NCI-H2081 (cell line): ENCODE measurements around the gene CLK1.
"Not testable (repeated sequence)": the region's sequence is repeated elsewhere in the genome, so short reads cannot be mapped to it uniquely, and the experiment has no call there.

Experiments
- DNase-seq, 2 experiments: peaks; one replicate each; lab custom pipeline; 2025; lab: John Stamatoyannopoulos, UW

The CLK1 gene

GRCh38 chr2:200864176-200865034, at the start of gene CLK1:
Gene CLK1 (minus strand): TSS chr2:200864658. CDS start chr2:200861862, 2,796 bp downstream.
- peak; percentile 89 to 95 for DNase-seq

GRCh38 chr2:200913654-200914053, 49.2 kb upstream of the CLK1 start:
- DNase-seq = no peak

- DNase-seq = no peak
Measured at GRCh38 chr2:200909958-200910357, 45.5 kb upstream of the CLK1 start.

- DNase-seq = peak; percentile 11 to 55
Measured at GRCh38 chr2:200905618-200906296, 41.3 kb upstream of the CLK1 start.

GRCh38 chr2:200901459-200902072, 37.1 kb upstream of the CLK1 start:
- peak; percentile 81 to 83 for DNase-seq

DNA sequence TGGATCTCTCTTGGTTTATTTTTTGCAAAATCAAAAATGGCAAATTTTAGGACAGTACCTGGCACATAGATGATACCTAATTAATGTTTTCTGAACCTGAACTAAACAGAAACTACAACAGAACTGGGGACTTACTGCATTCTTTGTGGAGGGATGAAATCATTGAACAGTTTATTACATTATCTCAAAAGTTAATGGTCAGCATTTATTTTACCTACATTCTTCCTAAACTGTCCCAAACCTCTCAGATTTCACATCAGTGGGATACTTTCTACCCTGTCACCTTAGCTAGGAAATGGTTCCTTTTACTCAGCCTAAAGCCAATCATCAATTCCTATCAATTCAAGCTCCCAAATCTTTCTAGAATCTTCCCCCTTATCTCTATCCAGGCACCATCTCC, 35.0 kb upstream of the CLK1 start:
- no peak for DNase-seq

- DNase-seq = peak; percentile 94 to 99
Measured at GRCh38 chr2:200888704-200889625, 24.5 kb upstream of the CLK1 start, which contains the start of the genes NIF3L1 and PPIL3. Gene NIF3L1 (plus strand): TSS chr2:200889371. CDS start chr2:200891944, 2,573 bp downstream. Gene PPIL3 (minus strand): TSS chr2:200889077. CDS start chr2:200887615, 1,462 bp downstream.

- DNase-seq = not testable (repeated sequence)
Measured at GRCh38 chr2:200881715-200882249, 17.3 kb upstream of the CLK1 start.

DNA sequence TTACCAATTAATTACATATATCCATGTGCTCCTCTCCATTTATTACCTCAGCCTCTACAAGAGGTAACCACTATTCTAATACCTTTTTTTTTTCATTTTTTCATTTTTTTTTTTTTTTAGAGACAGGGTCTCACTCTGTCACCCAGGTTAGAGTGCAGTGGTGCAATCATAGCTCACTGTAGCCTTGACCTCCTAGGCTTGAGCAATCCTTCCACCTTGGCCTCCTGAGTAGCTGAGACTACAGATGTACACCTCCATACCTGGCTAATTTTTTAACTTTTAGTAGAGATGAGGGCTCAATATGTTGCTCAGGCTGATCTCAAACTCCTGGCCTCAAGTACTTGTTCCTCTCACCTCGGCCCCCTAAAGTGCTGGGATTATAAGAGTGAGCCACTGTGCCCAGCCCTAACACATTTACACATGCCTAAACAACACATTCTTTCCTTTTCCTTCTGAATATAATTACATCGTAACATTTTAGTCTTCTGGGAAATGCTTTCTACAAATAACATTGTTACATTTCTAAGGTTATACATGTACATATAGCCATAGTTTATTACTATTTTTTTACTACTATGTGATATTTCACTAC, 13.9 kb upstream of the CLK1 start:
- no peak for DNase-seq

- DNase-seq = no peak
Measured at GRCh38 chr2:200877443-200877842, 13.0 kb upstream of the CLK1 start.

DNA sequence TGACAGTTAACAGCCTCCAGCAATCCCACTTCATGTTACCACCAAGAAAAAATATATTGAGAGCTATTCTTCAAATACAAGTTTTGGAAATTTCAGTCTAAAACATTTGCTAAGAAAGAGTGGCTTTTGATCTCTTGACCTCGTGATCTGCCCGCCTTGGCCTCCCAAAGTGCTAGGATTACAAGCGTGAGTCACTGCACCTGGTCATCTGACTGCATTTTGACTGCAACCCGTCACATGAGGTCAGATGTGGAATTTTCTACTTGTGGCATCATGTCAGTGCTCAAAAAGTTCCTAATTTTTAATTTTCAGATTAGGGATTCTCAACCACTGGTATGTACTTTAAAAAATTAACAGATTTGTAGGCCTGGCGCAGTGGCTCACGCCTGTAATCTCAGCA, 9.1 kb upstream of the CLK1 start:
- no peak for DNase-seq

- DNase-seq = no peak
Measured at GRCh38 chr2:200871151-200871550, 6.7 kb upstream of the CLK1 start.

GRCh38 chr2:200869014-200869413, 4.6 kb upstream of the CLK1 start:
- DNase-seq = no peak

DNA sequence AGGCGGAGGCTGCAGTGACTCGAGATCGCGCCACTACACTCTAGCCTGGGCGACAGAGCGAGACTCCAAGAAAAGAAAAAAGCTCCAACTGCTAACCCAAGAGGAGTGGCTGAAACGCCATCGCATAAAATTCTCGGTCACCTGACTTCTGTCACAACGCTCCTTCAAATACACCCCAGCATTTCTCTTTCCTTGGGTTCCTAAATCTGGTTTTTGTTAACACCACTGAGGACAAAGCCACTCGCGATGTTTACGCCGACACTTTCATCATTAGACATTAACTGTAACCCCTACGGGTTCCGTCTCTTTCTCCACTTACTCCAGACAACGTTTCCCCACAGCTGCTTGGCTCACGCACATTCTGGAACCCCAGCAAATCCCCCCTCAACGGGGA, 679 bp downstream of the CLK1 start:
- peak in 1 of 2 experiments; percentile 44 for DNase-seq

GRCh38 chr2:200862532-200863000, 1.9 kb downstream of the CLK1 start:
- DNase-seq = peak in 1 of 2 experiments; percentile 49

DNA sequence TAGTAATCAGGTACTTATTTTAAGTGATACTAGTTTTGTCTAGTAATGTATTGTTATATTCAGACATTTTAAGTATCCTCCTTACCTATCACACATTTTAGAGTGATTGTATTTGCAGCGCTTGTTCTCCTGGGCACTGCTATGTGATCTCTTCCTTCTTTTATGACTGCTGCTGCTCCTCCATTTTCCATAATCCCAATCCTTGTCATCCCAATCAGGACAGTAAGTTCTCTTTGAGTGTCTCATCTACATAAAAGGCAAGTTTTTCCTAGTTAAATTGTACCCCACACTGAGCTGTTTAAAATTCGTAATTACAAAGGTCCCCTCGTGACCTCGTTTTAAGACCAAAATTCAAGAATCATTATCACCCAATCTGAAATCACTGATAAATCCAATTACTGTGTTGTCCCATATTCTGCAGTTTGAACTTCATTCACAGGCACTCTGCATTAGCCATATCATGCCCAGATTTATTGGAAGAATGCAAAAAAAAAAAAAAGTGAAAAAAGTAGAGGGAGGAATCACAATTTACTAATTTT, 2.8 kb downstream of the CLK1 start:
- no peak for DNase-seq

- DNase-seq = peak in 1 of 2 experiments; percentile 23
Measured at GRCh38 chr2:200860092-200860795, 4.2 kb downstream of the CLK1 start.

GRCh38 chr2:200856806-200857205, 7.7 kb downstream of the CLK1 start:
- no peak for DNase-seq

- DNase-seq = no peak
Measured at GRCh38 chr2:200852605-200853004, 11.9 kb downstream of the CLK1 start.
